ENCODE measurements around the gene UGT1A8. TPM values are rescaled to one million over a fixed set of nuclear protein-coding genes. Genes with fewer than 3 reads are reported as not detected.

UGT1A8 gene
- total RNA-seq, 2 experiments from 2014 or later: not detected

GRCh38 chr2:233818639-233819621, 201.5 kb downstream of the UGT1A8 start:
- H3K4me3 ChIP-seq (ENCODE audit: low read depth, low read length, poor library complexity, severe bottlenecking): no peak overlapping the region
- no TSS peak for BruUV-seq (replicated peaks)
- no peaks in the 10 kb centered on the region for H3K4me1 ChIP-seq (ENCODE audit: insufficient read depth, low read length, poor library complexity, severe bottlenecking)
- H4K20me1 ChIP-seq (ENCODE audit: insufficient read depth, low read length): no peaks in the 10 kb centered on the region
- intact Hi-C loops (cut with micrococcal nuclease; ENCODE audit: unreplicated experiment): no loop called here
- no peak for DNase-seq (ENCODE audit: low spot score)
- no peaks in the 10 kb centered on the region for H3K36me3 ChIP-seq (ENCODE audit: insufficient read depth, low read length)
- TF ChIP-seq EZH2phosphoT487 (IDR thresholded peaks at IDR 0.05; ENCODE audit: borderline replicate concordance, low read depth, low read length) (no peak), CTCF (conservative IDR thresholded peaks at IDR 0.05; ENCODE audit: low read length) (no peak)
- CTCF ChIA-PET (ENCODE audit: unreplicated experiment): no interaction called here
- no peak overlapping the region for H3K27ac ChIP-seq (ENCODE audit: low read depth, low read length, poor library complexity, severe bottlenecking)
- POLR2A ChIA-PET: no interaction called here
- H3K9me3 ChIP-seq (ENCODE audit: low read length): no peaks in the 10 kb centered on the region
- H3K79me2 ChIP-seq (ENCODE audit: insufficient read depth, low read depth, low read length): no peaks in the 10 kb centered on the region
- H3K9me2 ChIP-seq (ENCODE audit: insufficient read depth, low read length): no peaks in the 10 kb centered on the region
- no peak overlapping the region for H3K4me2 ChIP-seq (ENCODE audit: low read length)
- H2AFZ ChIP-seq (ENCODE audit: low read length): no peak overlapping the region

DNA sequence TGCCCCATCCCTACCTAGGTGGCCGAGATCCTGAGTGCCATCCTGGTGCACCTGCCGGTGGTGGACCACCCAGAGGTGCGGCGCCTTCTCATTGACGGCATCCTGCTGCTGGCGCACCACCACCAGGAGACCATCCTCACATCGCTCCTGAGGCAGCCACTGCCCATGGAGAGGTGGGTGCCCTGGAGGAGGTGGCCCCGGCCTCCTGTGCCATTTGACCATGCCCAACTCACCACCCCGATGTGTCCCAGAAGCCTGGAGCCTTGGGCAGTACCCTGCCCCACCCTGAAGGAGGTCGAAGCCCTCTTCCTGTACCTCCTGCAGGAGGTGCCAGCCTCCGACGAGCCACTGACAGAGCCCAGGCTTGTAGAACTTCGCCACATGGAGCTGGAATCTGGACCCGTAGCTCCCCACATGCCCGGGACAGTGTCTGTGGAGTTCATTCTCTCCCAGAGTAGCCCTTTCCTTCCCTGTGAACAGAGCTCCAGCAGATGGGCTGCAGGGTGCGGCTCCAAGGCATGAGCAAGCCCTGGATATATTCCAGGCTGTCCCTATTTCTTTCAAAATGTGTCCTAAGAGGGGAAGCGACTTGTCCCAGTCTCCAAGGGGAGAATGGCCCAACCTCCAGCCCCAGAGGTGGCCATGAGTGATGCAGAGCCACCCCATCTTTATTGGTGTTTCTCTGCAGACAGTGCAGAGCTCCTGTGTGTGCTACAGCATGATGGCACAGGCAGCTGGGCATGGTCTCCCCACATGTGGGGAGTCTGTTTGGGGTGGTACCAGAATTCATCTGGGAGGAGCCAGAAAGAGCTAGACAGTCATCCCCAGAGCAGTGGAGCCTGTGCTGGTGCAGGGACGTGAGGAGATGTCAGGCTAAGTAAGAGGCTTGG, 202.7 kb downstream of the UGT1A8 start:
- CTCF ChIA-PET (ENCODE audit: unreplicated experiment): interaction anchor here (0.5 kb wide), 1 partner anchor 38 kb away, joined by 3 read pairs; no protein-coding TSS in a partner anchor
- TF ChIP-seq CTCF (conservative IDR thresholded peaks at IDR 0.05; ENCODE audit: low read length): no peak
- TF ChIP-seq EZH2phosphoT487 (IDR thresholded peaks at IDR 0.05; ENCODE audit: borderline replicate concordance, low read depth, low read length): no peak
- DNase-seq (ENCODE audit: low spot score): no peak
- no TSS peak for BruUV-seq (replicated peaks)
- no peak overlapping the region for H2AFZ ChIP-seq (ENCODE audit: low read length)
- no peaks in the 10 kb centered on the region for H3K4me1 ChIP-seq (ENCODE audit: insufficient read depth, low read length, poor library complexity, severe bottlenecking)
- intact Hi-C loops (cut with micrococcal nuclease; ENCODE audit: unreplicated experiment): no loop called here
- H3K9me3 ChIP-seq (ENCODE audit: low read length): no peaks in the 10 kb centered on the region
- H3K36me3 ChIP-seq (ENCODE audit: insufficient read depth, low read length): no peaks in the 10 kb centered on the region
- H3K4me2 ChIP-seq (ENCODE audit: low read length): no peak overlapping the region
- H3K79me2 ChIP-seq (ENCODE audit: insufficient read depth, low read depth, low read length): no peaks in the 10 kb centered on the region
- no peak overlapping the region for H3K4me3 ChIP-seq (ENCODE audit: low read depth, low read length, poor library complexity, severe bottlenecking)
- POLR2A ChIA-PET: interaction anchor here (0.6 kb wide), 1 partner anchor 50 kb away, joined by 4 read pairs; no protein-coding TSS in a partner anchor
- no peaks in the 10 kb centered on the region for H4K20me1 ChIP-seq (ENCODE audit: insufficient read depth, low read length)
- no peaks in the 10 kb centered on the region for H3K9me2 ChIP-seq (ENCODE audit: insufficient read depth, low read length)
- H3K27ac ChIP-seq (ENCODE audit: low read depth, low read length, poor library complexity, severe bottlenecking): no peak overlapping the region

Data from OCI-LY7 (cell line).